Measurements from ENCODE around the gene EPHA6.

- TF ChIP-seq, protein P1, sequence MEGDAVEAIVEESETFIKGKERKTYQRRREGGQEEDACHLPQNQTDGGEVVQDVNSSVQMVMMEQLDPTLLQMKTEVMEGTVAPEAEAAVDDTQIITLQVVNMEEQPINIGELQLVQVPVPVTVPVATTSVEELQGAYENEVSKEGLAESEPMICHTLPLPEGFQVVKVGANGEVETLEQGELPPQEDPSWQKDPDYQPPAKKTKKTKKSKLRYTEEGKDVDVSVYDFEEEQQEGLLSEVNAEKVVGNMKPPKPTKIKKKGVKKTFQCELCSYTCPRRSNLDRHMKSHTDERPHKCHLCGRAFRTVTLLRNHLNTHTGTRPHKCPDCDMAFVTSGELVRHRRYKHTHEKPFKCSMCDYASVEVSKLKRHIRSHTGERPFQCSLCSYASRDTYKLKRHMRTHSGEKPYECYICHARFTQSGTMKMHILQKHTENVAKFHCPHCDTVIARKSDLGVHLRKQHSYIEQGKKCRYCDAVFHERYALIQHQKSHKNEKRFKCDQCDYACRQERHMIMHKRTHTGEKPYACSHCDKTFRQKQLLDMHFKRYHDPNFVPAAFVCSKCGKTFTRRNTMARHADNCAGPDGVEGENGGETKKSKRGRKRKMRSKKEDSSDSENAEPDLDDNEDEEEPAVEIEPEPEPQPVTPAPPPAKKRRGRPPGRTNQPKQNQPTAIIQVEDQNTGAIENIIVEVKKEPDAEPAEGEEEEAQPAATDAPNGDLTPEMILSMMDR (IDR thresholded peaks at IDR 0.05; ENCODE audit: low read length) = peak; percentile 83
- no peak for TF ChIP-seq EZH2 (IDR thresholded peaks at IDR 0.05; ENCODE audit: borderline replicate concordance, low read length)
Observed at GRCh38 chr3:97793420-97794019, 979.1 kb downstream of the EPHA6 start.

Measured in OCI-LY1 (cell line).